Measurements from ENCODE around the gene PSD4.

The PSD4 gene

GRCh38 chr2:113235347-113236226, 61.8 kb downstream of the PSD4 start:
- peak in 7 of 56 donors; percentile 14 to 47 (median 21) for DNase-seq

GRCh38 chr2:113236367-113237159, 62.8 kb downstream of the PSD4 start:
- DNase-seq, result no peak

- no peak for DNase-seq
These were observed 63.9 kb downstream of the PSD4 start for GRCh38 chr2:113237604-113238160.

GRCh38 chr2:113238871-113239839, 65.4 kb downstream of the PSD4 start:
- DNase-seq, result no peak

GRCh38 chr2:113240150-113240914, 66.6 kb downstream of the PSD4 start:
- peak in 50 of 56 donors; percentile 10 to 81 (median 52) for DNase-seq

GRCh38 chr2:113240915-113241911, 67.4 kb downstream of the PSD4 start:
- peak in 9 of 56 donors; percentile 11 to 69 (median 32) for DNase-seq

- no peak for DNase-seq
These were observed 68.6 kb downstream of the PSD4 start for GRCh38 chr2:113242327-113242726.

- DNase-seq, result no peak
These were observed 71.5 kb downstream of the PSD4 start for GRCh38 chr2:113245276-113245711.

GRCh38 chr2:113246606-113247005, 72.8 kb downstream of the PSD4 start:
- DNase-seq, result no peak

- DNase-seq, result peak in 51 of 56 donors; percentile 13 to 85 (median 50)
These were observed 75.4 kb downstream of the PSD4 start for GRCh38 chr2:113248997-113249770.

GRCh38 chr2:113251118-113251517, 77.3 kb downstream of the PSD4 start:
- no peak for DNase-seq

- no peak for DNase-seq
These were observed 78.3 kb downstream of the PSD4 start for GRCh38 chr2:113252047-113252590.

GRCh38 chr2:113253453-113253852, 79.7 kb downstream of the PSD4 start:
- DNase-seq, result no peak

- no peak for DNase-seq
These were observed 81.6 kb downstream of the PSD4 start for GRCh38 chr2:113255140-113256070.

- DNase-seq, result no peak
These were observed 83.9 kb downstream of the PSD4 start for GRCh38 chr2:113257516-113258264.

All from nucleus accumbens (tissue), 56 donors.